ENCODE measurements around the gene KHDC4.

DNA sequence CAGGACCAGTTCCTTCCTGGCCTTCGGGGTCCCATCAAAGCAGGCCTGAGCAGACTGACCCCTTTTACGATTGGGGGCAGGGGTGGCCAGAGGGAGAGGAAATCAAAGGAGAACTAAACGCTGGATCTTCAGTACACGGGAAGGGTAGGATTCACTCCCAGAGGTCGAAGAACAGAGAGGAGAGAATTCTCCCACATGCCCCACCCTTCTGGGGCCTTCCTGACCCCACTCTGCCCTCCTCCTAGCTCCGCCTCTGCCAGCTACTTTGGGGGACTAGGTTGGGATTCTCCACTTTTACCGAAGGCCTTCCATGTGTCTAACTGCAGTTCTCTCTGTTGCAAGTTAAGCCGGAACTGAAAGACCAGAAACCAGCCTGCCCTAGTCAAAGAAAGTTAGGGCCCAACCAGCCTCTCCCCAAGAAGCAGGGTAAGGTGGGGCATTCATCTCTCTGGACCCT is 44.8 kb upstream of the KHDC4 start:
- TF ChIP-seq, protein P1, sequence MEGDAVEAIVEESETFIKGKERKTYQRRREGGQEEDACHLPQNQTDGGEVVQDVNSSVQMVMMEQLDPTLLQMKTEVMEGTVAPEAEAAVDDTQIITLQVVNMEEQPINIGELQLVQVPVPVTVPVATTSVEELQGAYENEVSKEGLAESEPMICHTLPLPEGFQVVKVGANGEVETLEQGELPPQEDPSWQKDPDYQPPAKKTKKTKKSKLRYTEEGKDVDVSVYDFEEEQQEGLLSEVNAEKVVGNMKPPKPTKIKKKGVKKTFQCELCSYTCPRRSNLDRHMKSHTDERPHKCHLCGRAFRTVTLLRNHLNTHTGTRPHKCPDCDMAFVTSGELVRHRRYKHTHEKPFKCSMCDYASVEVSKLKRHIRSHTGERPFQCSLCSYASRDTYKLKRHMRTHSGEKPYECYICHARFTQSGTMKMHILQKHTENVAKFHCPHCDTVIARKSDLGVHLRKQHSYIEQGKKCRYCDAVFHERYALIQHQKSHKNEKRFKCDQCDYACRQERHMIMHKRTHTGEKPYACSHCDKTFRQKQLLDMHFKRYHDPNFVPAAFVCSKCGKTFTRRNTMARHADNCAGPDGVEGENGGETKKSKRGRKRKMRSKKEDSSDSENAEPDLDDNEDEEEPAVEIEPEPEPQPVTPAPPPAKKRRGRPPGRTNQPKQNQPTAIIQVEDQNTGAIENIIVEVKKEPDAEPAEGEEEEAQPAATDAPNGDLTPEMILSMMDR (IDR thresholded peaks at IDR 0.05): no peak
- no peak for TF ChIP-seq POLR2A (IDR thresholded peaks at IDR 0.05)

All from tibial nerve (tissue), 3 donors.